GM12891 (cell line): ENCODE measurements around the gene HTR3D.

ENCODE experiments used
- PAX5 ChIP-seq: IDR thresholded peaks from 2 replicates; pipeline ENCODE4 v1.6.1; 2011; ENCODE audit warnings: low read length, moderate library complexity, mild to moderate bottlenecking; ENCODE audit not compliant: insufficient read depth, severe bottlenecking
- POLR2A ChIP-seq: IDR thresholded peaks from 2 replicates; pipeline ENCODE4 v1.6.1; 2011; ENCODE audit warnings: low read depth, low read length, control low read depth
- POLR2AphosphoS5 ChIP-seq: IDR thresholded peaks from 2 replicates; pipeline ENCODE4 v1.6.1; 2011; ENCODE audit warnings: low read depth, low read length, control low read depth
- POU2F2 ChIP-seq: IDR thresholded peaks from 2 replicates; pipeline ENCODE4 v1.6.1; 2011; ENCODE audit warnings: low read depth, mild to moderate bottlenecking, control low read depth, low read length, moderate library complexity
- TAF1 ChIP-seq: IDR thresholded peaks from 2 replicates; pipeline ENCODE4 v1.6.1; 2011; ENCODE audit warnings: low read depth, low read length, control low read depth

GRCh38 chr3:183987000-183987600, 44.4 kb upstream of the HTR3D start:
- TF ChIP-seq POLR2AphosphoS5 (no peak), POLR2A (no peak), TAF1 (no peak), POU2F2 (no peak), PAX5 (no peak)
